ENCODE results near the gene SBNO2. TPM values are rescaled to one million over a fixed set of nuclear protein-coding genes. Genes with fewer than 3 reads are reported as not detected.

Gene SBNO2
- polyA plus RNA-seq, 4 donors = 11.8 to 23.5 (median 14.0) TPM

DNA sequence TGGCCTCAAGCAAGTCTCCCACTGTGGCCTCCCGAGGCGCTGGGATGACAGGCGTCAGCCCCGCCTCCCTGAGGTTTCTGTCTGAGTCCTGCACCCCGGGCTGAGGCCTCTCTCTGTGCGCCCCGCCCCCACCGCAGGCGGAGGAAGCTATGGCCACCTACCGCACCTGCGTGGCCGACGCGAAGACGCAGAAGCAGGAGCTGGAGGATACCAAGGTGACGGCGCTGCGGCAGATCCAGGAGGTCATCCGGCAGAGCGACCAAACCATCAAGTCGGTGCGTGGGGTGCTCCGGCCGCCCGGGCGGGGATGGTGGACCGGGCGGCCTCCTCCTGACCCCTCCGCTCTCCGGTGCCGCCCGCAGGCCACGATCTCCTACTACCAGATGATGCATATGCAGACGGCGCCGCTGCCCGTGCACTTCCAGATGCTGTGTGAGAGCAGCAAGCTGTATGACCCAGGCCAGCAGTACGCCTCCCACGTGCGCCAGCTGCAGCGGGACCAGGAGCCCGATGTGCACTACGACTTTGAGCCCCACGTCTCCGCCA is 94.4 kb downstream of the SBNO2 start:
- DNase-seq (ENCODE audit: low read depth in 4 of 4, low spot score in 3 of 4) = no peak

DNA sequence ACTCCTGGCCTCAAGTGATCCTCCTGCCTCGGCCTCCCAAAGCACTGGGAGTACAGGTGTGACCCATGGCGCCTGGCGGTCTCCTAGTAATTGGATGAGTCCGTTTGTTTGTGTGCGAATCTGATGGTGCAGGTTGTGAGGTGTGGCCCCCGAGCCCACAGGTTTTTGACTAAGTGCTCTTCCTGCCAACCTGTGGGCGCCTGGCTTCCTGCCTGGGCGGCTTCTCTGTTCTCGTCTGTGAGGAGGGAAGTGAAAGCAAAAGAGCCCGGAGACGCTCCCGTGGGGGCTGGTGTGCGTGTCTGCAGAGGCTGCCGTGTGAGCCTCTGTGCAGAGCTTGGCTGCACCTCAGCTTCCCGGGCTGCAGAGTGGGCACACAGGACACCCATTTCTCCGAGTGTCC is 97.1 kb downstream of the SBNO2 start:
- DNase-seq (ENCODE audit: low read depth in 4 of 4, low spot score in 3 of 4) = no peak

DNA sequence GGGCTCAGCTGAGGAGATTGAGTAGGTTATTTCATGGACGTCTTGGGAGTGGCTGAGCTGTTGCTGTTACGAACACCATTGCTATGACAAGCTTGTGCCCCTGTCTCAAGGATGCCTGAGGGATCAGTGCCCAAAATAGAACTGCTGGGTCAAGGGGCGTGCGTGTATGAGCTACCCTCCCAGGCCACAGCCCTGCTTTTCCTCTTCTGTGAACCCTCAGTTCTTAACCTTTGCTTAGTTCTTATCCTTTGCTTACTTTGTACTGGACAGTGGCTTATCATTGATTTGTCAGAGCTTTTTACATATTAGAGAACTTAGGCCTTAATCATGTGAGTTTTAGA is 98.1 kb downstream of the SBNO2 start:
- no peak for DNase-seq (ENCODE audit: low read depth in 4 of 4, low spot score in 3 of 4)

DNA sequence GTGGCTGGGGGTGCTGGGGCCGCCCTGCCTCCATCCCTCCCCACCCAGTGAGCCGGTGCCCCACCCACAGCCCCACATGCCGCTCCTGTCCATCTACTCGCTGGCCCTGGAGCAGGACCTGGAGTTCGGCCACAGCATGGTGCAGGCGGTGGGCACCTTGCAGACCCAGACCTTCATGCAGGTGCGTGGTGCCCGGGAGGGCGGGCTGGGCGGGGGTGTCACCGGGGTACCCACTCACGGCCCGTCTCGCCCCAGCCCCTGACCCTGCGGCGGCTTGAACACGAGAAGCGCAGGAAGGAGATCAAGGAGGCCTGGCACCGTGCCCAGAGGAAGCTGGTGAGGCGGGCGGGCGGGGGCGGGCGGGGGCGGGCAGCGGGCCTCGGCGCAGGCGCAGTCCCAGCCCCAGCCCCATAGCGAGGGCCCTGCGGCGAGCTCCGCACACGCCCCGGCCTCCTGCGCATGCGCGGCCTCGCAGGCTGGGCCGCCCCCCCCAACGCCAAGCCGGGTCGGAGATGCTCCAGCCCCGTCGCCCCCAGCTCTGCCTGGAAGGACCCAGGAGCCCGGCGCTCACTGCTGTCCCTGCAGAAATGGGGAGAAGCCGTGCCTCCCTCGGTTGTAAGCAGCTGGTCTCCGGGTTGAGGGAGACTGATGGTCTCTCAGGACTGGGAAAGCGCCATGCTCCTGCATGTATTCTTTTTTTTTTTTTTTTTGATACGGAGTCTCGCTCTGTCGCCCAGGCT is 99.4 kb downstream of the SBNO2 start:
- DNase-seq (ENCODE audit: low read depth in 4 of 4, low spot score in 3 of 4) = no peak

DNA sequence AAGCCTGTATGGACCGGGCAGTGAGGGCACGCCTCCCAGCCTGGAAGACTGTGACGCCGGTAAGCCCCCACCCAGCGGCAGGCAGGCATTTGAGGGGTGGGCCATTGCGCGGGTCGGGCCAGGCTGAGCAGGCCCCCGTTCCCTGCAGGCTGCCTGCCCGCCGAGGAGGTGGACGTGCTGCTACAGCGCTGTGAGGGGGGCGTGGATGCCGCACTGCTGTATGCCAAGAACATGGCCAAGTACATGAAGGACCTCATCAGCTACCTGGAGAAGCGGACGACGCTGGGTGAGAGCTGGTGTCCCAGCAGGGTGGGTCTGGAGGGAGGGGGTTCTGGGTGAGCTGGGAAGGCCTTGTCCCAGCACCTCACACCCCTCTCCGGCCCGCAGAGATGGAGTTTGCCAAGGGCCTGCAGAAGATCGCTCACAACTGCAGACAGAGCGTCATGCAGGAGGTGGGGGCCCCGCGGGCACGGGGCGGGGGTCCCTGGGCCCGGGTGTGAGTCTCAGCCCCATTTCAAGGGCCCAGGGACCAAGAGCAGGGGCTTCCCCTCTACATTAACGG is 100.0 kb downstream of the SBNO2 start:
- DNase-seq (ENCODE audit: low read depth in 4 of 4, low spot score in 3 of 4) = no peak

DNA sequence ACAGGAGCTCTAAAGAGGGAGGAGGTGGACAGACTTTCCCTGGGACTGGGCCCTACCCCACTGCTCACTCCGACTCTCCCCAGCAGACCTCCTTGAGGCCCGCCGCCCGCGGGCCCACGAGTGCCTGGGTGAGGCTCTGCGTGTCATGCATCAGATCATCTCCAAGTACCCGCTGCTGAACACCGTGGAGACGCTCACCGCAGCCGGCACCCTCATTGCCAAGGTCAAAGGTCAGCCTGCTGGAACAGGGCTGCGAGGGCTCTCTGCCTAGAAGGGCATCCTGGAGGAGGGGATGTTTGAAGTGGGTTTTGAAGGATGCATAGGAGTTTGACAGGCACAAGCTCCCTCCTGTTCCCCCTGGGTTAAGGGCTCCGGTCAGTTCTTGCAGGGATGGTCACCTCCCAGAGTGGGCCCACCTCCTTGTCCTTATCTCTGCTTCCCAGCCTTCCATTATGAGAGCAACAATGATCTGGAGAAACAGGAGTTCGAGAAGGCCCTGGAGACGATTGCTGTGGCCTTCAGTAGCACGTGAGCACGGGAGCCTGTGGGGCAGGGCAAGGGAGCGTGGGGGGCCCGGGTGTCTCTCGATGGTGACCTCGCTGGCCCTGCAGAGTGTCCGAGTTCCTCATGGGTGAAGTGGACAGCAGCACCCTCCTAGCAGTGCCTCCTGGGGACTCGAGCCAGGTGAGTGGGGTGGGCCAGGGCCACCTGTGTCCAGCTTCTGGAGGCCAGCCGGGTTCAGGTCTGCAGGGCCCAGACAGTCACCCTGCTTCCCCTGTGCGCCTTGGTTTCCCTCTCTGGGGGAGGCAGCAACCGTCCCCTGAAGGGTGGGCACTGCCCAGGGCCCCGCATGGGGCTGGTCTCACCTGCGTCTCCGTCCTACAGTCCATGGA is 100.8 kb downstream of the SBNO2 start:
- DNase-seq (ENCODE audit: low read depth in 4 of 4, low spot score in 3 of 4) = no peak

DNA sequence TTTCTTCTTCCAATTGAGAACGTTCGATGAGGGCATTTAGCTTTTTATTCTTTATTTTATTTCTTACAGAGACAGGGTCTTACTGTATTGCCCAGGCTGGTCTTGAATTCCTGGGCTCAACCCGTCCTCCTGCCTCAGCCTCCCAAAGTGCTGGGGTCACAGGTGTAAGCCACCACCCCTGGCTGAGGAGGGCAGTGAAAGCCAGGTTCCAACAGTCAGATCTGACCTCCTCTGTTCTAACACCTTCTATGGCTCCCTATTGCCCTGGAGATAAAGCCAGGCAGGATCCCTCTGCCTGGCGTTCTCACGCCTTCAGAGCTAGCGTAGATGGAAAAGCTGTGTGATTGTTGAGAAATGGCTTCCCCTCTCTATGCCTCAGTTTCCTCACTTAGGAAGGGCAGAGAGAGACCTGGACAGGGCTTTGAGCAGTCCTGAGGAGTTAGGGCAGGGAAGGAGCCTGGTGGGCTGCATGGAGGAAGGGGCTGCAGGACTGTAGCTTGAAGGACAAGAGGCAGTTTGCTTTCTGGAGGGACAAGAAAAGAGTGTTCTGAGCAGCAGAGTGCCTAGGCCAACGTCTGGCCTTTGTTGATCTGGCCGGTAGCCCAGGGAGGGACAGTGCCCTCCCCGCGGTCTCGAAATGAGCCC is 101.6 kb downstream of the SBNO2 start:
- DNase-seq (ENCODE audit: low read depth in 4 of 4, low spot score in 3 of 4) = no peak

DNA sequence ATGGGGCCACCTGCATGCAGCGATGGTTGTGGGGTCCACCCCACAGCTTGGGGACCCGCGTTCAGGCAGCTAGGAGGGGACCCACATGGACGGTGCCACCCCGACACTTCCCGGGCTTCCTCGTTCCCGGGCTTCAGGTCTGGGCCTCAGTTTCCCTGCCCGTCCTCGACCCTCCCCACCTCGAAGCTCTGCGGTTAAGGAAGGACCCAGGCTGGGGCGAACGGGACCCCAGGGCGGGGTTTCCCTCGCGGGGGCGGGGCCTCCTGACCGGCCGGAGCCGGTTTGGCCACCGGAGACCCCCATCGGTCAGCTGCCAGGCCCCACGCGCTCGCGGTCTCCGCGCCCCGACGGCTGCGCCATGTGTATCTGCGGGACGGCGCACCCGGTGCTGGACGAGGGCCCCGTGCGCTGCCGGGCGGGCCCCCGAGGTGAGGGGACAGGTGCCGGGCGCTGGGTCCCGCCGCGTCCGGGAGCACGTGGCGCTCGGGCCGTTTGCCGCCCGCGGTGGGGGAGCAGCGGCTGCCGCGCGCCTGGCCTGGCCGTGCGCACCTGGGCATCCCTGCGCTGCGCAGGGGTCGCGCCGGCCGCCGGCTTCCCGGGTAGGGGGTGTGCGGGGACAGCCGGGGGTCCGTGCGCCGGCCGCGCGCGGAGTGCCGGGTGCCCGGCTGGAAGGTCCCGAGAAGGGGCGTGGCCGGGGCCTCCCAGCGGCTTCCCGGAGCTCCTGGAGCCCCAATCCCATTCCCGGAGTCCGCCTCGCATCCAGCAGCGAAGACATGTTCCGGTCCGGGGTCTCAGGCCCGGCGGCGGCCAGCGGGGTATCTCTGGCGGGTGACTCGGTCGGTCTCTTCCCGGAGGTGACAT is 102.9 kb downstream of the SBNO2 start:
- DNase-seq (ENCODE audit: low read depth in 4 of 4, low spot score in 3 of 4) = no peak

DNA sequence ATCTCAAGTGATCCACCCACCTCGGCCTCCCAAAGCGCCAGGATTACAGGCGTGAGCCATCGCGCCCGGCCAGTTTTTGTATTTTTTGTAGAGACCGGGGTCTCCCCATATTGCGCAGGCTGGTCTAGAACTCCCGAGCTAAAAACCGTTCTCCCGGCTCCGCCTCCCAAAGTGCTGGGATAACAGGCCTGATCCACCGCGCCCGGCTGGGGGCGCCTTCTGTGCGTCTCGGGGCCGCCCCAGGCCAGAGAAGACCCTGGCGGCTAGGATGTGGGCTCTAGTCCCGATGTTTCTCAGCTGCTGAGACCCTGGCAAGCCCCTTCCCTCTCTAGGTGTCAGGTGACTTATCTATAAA is 103.5 kb downstream of the SBNO2 start:
- no peak for DNase-seq (ENCODE audit: low read depth in 4 of 4, low spot score in 3 of 4)

DNA sequence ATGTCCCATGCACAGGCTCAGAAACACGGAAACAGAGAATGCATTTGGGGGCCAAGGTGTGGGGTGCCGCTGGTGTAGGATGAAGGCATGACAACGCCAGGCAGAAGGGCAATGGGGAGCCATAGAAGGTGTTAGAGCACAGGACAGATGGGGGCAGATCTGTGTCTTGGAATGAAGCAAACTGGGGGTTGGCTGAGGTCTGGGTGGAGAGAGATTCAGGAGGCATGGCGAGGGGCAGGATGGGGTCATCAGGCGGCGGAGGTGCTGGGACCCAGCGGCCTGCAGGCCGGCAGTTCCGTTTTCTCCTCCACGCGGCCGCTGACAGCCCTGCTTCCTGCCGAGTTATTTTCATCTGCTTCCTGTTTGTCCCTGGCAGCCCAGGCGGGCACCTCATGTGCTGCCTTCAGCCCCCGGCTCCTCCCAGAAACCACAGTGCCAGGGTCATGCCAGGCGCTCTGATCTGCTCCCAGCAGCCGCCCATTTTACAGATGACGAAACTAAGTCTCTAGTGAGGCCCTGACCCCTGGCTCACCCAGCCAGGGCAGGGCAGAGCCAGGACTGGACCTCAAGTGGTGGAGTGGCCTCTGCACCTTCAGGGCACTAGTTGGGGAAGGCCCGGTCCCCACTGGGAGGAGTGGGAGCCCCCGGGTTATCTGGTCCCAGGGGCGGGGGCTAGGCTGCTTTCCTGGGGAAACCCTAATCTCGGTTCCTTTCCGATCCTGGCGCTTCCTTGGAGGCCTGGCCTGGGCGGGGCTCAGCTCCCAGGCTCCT is 104.9 kb downstream of the SBNO2 start:
- no peak for DNase-seq (ENCODE audit: low read depth in 4 of 4, low spot score in 3 of 4)

DNA sequence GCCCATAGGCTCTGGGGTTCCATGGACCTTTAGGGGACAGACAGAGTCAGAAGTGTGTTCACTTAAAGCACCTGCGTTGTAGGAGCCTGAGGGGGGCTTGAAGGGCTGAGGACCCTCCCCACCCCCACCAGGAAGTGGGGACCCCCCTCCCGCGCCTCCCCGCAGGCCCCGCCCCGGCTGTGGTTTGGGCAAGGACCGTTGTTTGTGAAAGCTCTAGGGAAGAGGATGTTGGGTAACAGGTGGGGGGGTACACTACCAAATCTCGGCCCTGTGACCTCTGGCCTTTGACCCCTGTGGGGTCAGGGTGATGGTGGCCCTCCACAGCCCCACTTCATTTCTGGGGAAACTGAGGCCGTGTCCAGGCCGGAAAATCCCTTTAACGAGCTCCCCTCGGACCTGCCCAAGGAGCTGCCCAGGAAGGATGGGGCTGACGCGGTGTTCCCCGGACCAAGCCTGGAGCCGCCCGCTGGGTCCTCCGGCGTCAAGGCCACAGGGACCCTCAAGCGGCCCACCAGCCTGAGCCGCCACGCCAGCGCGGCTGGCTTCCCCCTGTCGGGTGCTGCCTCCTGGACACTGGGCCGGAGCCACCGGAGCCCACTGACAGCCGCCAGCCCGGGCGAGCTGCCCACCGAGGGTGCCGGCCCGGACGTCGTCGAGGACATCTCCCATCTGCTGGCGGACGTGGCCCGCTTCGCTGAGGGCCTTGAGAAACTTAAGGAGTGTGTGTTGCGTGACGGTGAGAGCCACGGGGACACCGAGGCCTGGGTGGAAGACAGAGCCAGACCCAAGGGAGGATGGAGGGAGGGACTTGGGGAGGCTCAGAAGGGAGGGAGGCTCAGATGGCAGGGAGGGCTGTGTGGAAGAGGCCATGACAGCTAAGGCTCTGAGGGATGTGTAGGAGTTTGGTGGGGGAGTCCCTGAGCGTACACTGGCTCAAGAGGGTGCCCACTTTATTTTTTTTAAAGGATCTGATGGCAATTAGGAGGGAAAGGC is 105.8 kb downstream of the SBNO2 start:
- DNase-seq (ENCODE audit: low read depth in 4 of 4, low spot score in 3 of 4) = no peak

DNA sequence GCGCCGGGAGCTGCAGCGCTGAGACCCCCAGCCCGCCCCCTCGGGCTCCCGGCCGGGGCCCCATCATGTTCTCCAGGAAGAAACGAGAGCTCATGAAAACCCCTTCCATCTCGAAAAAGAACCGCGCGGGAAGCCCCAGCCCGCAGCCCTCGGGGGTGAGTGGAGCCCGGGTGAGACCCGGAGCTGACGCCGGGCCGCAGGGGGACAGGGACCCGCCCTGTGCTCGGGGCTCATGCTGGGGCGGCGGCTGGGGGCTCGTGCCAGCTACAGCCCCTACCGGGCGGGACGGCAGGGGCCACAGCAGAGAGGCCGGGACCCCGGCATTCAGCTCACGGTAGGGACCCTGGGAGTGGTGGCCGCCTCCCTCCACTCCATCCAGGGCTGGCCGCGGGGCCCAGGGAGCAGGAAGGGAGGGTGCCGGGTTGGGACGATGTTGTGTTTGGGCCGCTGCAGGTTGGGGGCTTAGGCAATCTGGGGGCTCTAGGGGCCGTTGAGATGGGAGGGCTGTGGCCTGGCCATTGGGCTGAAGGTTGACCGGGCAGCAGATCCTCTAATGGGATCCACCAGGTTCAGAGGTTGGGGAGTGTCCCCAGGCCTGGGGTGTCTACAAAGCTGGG is 106.6 kb downstream of the SBNO2 start:
- DNase-seq (ENCODE audit: low read depth in 4 of 4, low spot score in 3 of 4) = no peak

DNA sequence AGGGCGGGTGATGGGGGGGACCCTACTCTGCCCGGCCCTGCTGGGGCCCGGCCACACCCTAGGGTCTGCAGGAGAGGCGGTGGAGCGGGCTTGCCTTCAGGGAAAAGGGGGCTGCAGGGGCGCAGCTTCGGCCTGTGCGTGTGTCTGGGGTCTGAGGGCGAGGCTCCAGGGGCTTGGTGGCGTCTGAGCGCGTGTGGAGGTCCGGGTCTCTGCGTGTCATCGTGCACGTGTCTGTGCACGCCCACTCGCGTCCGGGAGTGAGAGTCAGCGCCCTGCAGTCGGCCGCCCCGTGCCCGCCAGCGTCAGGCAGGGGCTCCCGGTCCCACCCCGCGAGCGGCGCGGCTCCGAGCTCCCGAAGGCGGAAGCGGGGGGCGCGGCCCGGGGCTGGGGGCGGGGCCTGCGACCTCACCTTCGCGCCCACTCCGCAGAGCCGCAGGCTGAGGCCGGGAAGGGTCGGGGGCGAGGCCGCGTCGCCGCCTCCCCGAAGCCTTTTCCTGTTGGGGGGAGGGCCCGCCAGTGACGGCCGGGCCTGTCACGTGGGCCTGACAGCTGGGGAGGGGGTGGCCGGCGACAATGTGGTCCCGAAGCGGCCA is 107.2 kb downstream of the SBNO2 start, which contains the start of gene ARHGAP45:
ARHGAP45 (plus strand) TSS at position 420 of the 593 bp plus-strand sequence. CDS start 239 bp downstream, outside the sequence.
- DNase-seq (ENCODE audit: low read depth in 4 of 4, low spot score in 3 of 4) = no peak

DNA sequence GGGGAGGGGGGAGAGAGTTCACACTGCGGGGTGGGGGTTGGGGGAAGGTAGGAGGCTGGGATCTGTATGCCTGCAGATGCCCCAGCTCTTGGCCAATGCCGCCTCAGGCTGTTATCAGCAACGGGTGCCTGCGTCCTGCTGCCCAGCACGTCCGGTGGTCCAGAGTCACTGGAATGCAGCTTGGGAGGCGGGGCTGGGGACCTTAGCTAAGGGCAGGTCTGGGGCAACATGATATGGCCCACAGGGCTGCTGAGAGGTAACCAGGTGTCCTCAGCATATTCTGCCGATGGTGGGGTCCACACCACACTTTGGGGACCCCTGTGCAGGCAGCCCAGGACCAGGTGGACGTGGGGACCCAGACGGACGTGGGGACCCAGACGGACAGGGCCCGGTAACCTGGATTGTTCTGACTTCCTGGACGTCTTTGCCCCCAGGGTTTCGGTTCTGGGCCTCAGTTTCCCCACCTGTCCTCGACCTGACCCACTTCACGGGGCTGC is 107.8 kb downstream of the SBNO2 start:
- DNase-seq (ENCODE audit: low read depth in 4 of 4, low spot score in 3 of 4) = no peak

DNA sequence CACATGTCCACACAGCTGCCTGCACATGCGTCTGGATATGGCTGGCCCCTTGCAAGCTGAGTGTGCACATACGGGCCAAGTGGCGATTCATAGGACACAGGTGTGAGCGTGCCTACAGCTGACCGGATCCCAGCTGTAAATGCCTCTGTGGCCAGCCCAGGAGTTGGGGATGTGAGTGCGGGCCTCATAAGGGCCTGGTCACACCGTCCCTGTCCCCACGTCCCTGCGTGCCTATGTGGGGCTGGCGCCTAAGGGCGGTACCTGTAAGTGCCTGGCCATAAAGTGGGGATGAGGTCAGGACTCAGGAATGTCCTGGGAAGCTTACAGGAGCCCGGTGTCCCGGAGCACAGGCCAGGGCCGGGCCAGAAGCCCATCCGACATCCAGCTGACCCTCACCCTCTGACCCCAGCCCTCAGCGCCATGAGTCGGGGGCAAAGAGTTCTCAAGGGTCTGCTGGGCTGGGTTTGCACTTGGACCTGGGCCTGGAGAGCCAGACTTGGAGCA is 108.4 kb downstream of the SBNO2 start:
- DNase-seq (ENCODE audit: low read depth in 4 of 4, low spot score in 3 of 4) = no peak

DNA sequence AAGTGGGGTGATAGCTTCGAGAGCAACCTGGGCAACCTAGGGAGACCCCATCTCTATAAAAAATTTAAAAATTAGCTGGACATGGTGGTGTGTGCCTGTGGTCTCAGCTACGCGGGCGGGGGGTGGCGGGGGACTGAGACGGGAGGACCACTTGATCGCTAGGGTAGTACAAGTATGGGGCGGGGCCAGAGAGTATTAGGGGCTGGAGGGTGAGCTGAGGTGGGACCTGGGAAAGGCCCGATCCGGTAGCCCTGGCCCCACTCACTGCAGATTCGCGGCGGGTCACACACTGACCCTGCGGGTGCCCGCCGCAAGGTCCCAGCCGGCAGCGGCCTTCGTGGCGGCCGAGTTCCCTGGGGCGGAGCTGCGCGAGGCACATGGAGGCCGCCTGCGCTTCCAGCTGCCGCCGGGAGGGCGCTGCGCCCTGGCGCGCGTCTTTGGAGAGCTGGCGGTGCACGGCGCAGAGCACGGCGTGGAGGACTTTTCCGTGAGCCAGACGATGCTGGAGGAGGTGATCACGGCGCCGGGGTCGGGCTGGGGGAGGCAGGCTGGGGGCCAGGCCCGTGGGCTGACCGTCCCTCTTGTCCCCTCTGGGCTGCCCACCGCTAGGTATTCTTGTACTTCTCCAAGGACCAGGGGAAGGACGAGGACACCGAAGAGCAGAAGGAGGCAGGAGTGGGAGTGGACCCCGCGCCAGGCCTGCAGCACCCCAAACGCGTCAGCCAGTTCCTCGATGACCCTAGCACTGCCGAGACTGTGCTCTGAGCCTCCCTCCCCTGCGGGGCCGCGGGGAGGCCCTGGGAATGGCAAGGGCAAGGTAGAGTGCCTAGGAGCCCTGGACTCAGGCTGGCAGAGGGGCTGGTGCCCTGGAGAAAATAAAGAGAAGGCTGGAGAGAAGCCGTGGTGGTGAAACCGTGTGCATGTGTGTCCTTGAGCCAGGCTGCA is 109.1 kb downstream of the SBNO2 start:
- DNase-seq (ENCODE audit: low read depth in 4 of 4, low spot score in 3 of 4) = no peak
